Measurements from ENCODE around the gene PRKCD. TPM values are rescaled to one million over a fixed set of nuclear protein-coding genes. Genes with fewer than 3 reads are reported as not detected.

PRKCD gene
- total RNA-seq, 1 donor from 2014 or later: 0.82 TPM

- DNase-seq (ENCODE audit: low spot score in 2 of 2) (no peak), FAIRE-seq (no peak)
These were observed 8.2 kb downstream of the PRKCD start for GRCh38 chr3:53169045-53169831.

- no peak for DNase-seq (ENCODE audit: low spot score in 2 of 2)
These were observed 8.9 kb downstream of the PRKCD start for GRCh38 chr3:53169832-53170324.

GRCh38 chr3:53170325-53171063, 9.5 kb downstream of the PRKCD start:
- no peak for DNase-seq (ENCODE audit: low spot score in 2 of 2)
- FAIRE-seq: no peak

More at GRCh38 chr3:53169832-53170324, 8.9 kb downstream of the PRKCD start:
- FAIRE-seq: no peak

GRCh38 chr3:53171064-53171418, 10.0 kb downstream of the PRKCD start:
- DNase-seq (ENCODE audit: low spot score in 2 of 2) (no peak), FAIRE-seq (no peak)

GRCh38 chr3:53171827-53172505, 11.0 kb downstream of the PRKCD start:
- no peak for DNase-seq (ENCODE audit: low spot score in 2 of 2)

GRCh38 chr3:53173107-53173506, 12.1 kb downstream of the PRKCD start:
- no peak for FAIRE-seq
- DNase-seq (ENCODE audit: low spot score in 2 of 2): no peak

More at GRCh38 chr3:53171827-53172505, 11.0 kb downstream of the PRKCD start:
- FAIRE-seq: no peak

GRCh38 chr3:53174346-53175250, 13.6 kb downstream of the PRKCD start:
- DNase-seq (ENCODE audit: low spot score in 2 of 2) (no peak), FAIRE-seq (no peak)

GRCh38 chr3:53175613-53176540, 14.9 kb downstream of the PRKCD start:
- DNase-seq (ENCODE audit: low spot score in 2 of 2): no peak
- FAIRE-seq: no peak

- FAIRE-seq (no peak), DNase-seq (ENCODE audit: low spot score in 2 of 2) (no peak)
These were observed 17.2 kb downstream of the PRKCD start for GRCh38 chr3:53178246-53178645.

- DNase-seq (ENCODE audit: low spot score in 2 of 2) (no peak), FAIRE-seq (no peak)
These were observed 18.6 kb downstream of the PRKCD start for GRCh38 chr3:53179580-53179979.

- DNase-seq (ENCODE audit: low spot score in 2 of 2) (no peak), FAIRE-seq (no peak)
These were observed 19.5 kb downstream of the PRKCD start for GRCh38 chr3:53180305-53181023.

GRCh38 chr3:53181024-53181371, 20.0 kb downstream of the PRKCD start:
- no peak for DNase-seq (ENCODE audit: low spot score in 2 of 2)
- no peak for FAIRE-seq

GRCh38 chr3:53181528-53181927, 20.5 kb downstream of the PRKCD start:
- no peak for DNase-seq (ENCODE audit: low spot score in 2 of 2)
- FAIRE-seq: no peak

- DNase-seq (ENCODE audit: low spot score in 2 of 2): no peak
- FAIRE-seq: no peak
These were observed 21.9 kb downstream of the PRKCD start for GRCh38 chr3:53182764-53183355.

- DNase-seq (ENCODE audit: low spot score in 2 of 2) (no peak), FAIRE-seq (no peak)
These were observed 22.5 kb downstream of the PRKCD start for GRCh38 chr3:53183514-53183913.

- DNase-seq (ENCODE audit: low spot score in 2 of 2): no peak
- FAIRE-seq: no peak
These were observed 23.7 kb downstream of the PRKCD start for GRCh38 chr3:53184701-53185100.

- no peak for FAIRE-seq
These were observed 24.9 kb downstream of the PRKCD start for GRCh38 chr3:53185761-53186465.

More at GRCh38 chr3:53185761-53186465, 24.9 kb downstream of the PRKCD start:
- DNase-seq (ENCODE audit: low spot score in 2 of 2): no peak
